SK-N-MC (cell line): ENCODE measurements around the gene EPOP.

ENCODE experiments used
- EZH2 ChIP-seq: fragments of 200-600 bp; sonication (generic); IDR thresholded peaks from one replicate; pipeline ENCODE4 v1.6.1; 2017; ENCODE audit warnings: antibody characterized with exemption
- FOXP2 ChIP-seq: optimal IDR thresholded peaks from 2 replicates; pipeline ENCODE3; 2011; ENCODE audit warnings: mild to moderate bottlenecking, moderate library complexity; ENCODE audit not compliant: insufficient read depth; ENCODE audit errors: extremely low read length, control extremely low read depth
- POLR2AphosphoS5 ChIP-seq: IDR thresholded peaks from 2 replicates; pipeline ENCODE4 v1.6.1; 2012; ENCODE audit warnings: mild to moderate bottlenecking, low read depth, low read length, borderline replicate concordance

GRCh38 chr17:38719943-38720641 lies 45.3 kb upstream of the EPOP start:
- TF ChIP-seq POLR2AphosphoS5, result no peak
- no peak for TF ChIP-seq EZH2
- TF ChIP-seq FOXP2, result no peak
